Heart left ventricle (tissue), 13 donors: ENCODE measurements around the gene ALOX12.

Experiments
- POLR2A ChIP-seq, 2 donors: fragments of 450-650 bp; IDR thresholded peaks; one replicate each; pipeline ENCODE4 v1.6.1; 2017; ENCODE audit warnings: antibody characterized with exemption in 2 of 2, mild to moderate bottlenecking in 2 of 2, moderate library complexity in 2 of 2
- TF ChIP-seq, protein P1 (sequence below), 12 donors: fragments of 200-600 bp; sonication (generic) in 4 of 12; IDR thresholded peaks; one replicate each; pipeline versions ENCODE4 v1.5.0 to v1.8.0; 2018 to 2022; ENCODE audit warnings: antibody characterized with exemption in 12 of 12, mild to moderate bottlenecking in 5 of 12
- donor health status: ischemic (EF 13 %, LVEDD 7.1; RV severe dilation, severe dysfunction).
- donor health status: DM: no; HTN: yes; CAD: no.
- donor health status: DM: no; HTN: no; CAD: no.
- donor health status: ischemic (EF 25% LVEDD 6.9; RV normal size, moderate dysfunction).
- donor health status: ischemic (EF 25% LVEDD 5.7; RV mildly dilated, moderate dysfunction).
- donor health status: ischemic (EF 35%, LVEDD 5.7; RV mildly dilated, moderate dysfunction).
- donor health status: nonischemic (EF 11% LVEDD 7.7; RV severe dilation, severe dysfunction).
- donor health status: DM: yes; HTN: yes; CAD: no.
- donor health status: PGD.
- donor health status: ischemic (EF 29% LVEDD 5.4; RV normal size, mild dysfunction).
- donor health status: nonischemic (EF 23%, LVEDD 6.1; RV moderate dilation, normal function).

DNA sequence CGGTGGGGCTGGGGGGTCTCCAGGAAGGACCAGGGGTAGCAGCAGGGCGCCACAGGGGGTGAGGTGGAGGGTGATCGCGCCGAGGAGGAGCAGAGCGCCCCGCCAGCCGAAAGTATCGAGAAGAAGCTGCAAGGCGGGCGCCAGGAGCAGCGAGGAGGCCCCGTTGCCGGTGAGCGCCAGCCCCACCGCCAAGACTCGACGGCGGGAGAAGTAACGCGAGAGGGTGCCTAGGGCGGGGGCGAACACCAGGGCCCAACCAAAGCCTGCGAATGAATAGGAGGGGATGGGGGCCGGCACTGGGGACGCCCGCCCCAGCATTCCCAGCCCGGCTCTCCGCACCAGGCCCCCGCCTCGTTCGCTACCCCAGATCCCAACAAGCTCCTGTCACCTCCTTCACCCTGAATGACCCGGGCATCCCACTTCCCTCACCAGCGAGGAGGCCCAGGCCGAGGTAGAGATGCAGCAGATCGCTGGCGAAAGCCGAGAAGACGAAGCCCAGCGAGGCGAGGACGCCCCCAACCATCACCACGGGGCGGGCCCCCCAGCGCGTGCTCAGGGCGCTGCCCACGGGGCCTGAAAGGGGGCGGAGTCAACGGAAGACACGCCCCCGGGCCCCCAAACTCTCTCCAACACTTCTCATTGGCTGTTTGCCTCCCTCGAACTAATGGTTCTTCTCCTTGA, 46.8 kb downstream of the ALOX12 start:
- TF ChIP-seq, protein P1, sequence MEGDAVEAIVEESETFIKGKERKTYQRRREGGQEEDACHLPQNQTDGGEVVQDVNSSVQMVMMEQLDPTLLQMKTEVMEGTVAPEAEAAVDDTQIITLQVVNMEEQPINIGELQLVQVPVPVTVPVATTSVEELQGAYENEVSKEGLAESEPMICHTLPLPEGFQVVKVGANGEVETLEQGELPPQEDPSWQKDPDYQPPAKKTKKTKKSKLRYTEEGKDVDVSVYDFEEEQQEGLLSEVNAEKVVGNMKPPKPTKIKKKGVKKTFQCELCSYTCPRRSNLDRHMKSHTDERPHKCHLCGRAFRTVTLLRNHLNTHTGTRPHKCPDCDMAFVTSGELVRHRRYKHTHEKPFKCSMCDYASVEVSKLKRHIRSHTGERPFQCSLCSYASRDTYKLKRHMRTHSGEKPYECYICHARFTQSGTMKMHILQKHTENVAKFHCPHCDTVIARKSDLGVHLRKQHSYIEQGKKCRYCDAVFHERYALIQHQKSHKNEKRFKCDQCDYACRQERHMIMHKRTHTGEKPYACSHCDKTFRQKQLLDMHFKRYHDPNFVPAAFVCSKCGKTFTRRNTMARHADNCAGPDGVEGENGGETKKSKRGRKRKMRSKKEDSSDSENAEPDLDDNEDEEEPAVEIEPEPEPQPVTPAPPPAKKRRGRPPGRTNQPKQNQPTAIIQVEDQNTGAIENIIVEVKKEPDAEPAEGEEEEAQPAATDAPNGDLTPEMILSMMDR (IDR thresholded peaks at IDR 0.05): no peak
- no peak for TF ChIP-seq POLR2A (IDR thresholded peaks at IDR 0.05)
